Measurements from ENCODE around the gene VPS13D. TPM values are rescaled to one million over a fixed set of nuclear protein-coding genes. Genes with fewer than 3 reads are reported as not detected.
A peak's percentile ranks its signal among the peaks of the same experiment; 100 is the strongest.

VPS13D gene
- total RNA-seq, 1 experiment from 2014 or later: 31.6 TPM

GRCh38 chr1:12549460-12550349 lies 319.9 kb downstream of the VPS13D start (continued):
- no peak for TF ChIP-seq ZBTB33 (IDR thresholded peaks at IDR 0.05; ENCODE audit: extremely low read depth, insufficient replicate concordance, low read length)
- no peak for TF ChIP-seq ZNF274 (IDR thresholded peaks at IDR 0.05; ENCODE audit: low read depth, low read length)
- no peak for TF ChIP-seq POLR2A (IDR thresholded peaks at IDR 0.05; ENCODE audit: borderline replicate concordance, extremely low read depth, insufficient read depth, insufficient read length)

- CTCF ChIA-PET: no interaction called here
- no peak for ATAC-seq
- intact Hi-C loops (cut with micrococcal nuclease): no loop called here
These were observed 321.8 kb downstream of the VPS13D start for GRCh38 chr1:12551584-12551983.

More at GRCh38 chr1:12551584-12551983, 321.8 kb downstream of the VPS13D start:
- Histone ChIP-seq H3K9me3 (ENCODE audit: control insufficient read depth in 1 of 2, insufficient read depth in 1 of 2, low read depth in 1 of 2, low read length in 2 of 2) (no peaks in the 10 kb centered on the region), H3K4me1 (ENCODE audit: control insufficient read depth in 1 of 2, insufficient read depth in 2 of 2, low read length in 2 of 2) (peaks cover 25 to 67% of the 10 kb centered on the region in 2 experiments), H3K36me3 (ENCODE audit: control insufficient read depth in 1 of 2, insufficient read depth in 2 of 2, low read length in 2 of 2) (no peaks in the 10 kb centered on the region), H3K4me2 (ENCODE audit: low read length) (no peak overlapping the region), H3K9ac (ENCODE audit: low read length) (no peak overlapping the region), H3K27ac (ENCODE audit: low read depth, low read length) (no peak overlapping the region), H3K9me2 (ENCODE audit: insufficient read depth) (no peaks in the 10 kb centered on the region), H3K4me3 (replicated peaks in 1 of 2; ENCODE audit: low read depth in 1 of 2, low read length in 2 of 2) (no peak overlapping the region), H3K27me3 (ENCODE audit: insufficient read depth, low read length) (no peaks in the 10 kb centered on the region), H2AFZ (ENCODE audit: low read depth, low read length, poor library complexity, severe bottlenecking) (no peak overlapping the region), H3K79me2 (ENCODE audit: insufficient read depth, low read length) (no peaks in the 10 kb centered on the region), H4K20me1 (ENCODE audit: insufficient read depth) (no peaks in the 10 kb centered on the region)
- RAD21 ChIA-PET (ENCODE audit: low non-redundant PET in 1 of 2, low total read pairs in 2 of 2, uncharacterized antibody in 2 of 2, unreplicated experiment in 2 of 2): no interaction called here
- TF ChIP-seq TCF7L2 (IDR thresholded peaks at IDR 0.05; ENCODE audit: borderline replicate concordance, extremely low read depth, insufficient read depth, insufficient read length) (no peak), MAX (IDR thresholded peaks at IDR 0.05) (peak; percentile 9; the same call in 1 of the 2 replicates), CBX3 (IDR thresholded peaks at IDR 0.05; ENCODE audit: low read depth) (peak; percentile 57; the same call in 1 of the 2 replicates)
- POLR2A ChIA-PET: interaction anchor here (0.7 kb wide), 1 partner anchor 1903 kb away, joined by 4 read pairs; no protein-coding TSS in a partner anchor
- DNase-seq (ENCODE audit: low read depth, low spot score): no peak
- no TSS peak for BruUV-seq (replicated peaks)

Data from HCT116 (cell line).